ENCODE measurements around the gene SCGB2A2.

Gene SCGB2A2

DNA sequence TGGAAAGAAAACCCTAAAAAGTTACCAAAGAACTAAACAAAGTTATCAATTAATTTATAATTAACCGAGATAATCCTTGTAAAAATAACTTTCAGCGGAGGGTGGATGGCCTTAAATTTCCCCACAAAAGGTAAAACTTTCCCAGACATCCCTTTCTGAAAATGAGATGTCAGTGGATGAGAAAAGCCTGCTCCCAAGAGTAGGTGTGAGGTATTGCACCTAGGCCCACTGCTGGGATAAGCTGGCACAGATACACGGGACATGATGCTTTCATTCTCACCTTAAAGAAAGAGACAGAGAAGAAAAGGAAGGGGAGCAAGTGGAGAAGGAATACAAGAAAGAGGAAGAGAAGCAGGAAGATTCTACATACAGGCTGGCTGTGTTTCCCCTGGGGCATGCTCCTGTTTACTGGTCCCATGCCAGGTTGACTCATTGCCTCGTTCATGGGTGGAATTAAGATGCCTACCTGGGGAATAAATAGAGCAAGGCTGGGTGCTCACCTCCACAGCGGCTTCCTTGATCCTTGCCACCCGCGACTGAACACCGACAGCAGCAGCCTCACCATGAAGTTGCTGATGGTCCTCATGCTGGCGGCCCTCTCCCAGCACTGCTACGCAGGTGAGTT is at the start of gene SCGB2A2:
TSS of gene SCGB2A2 (plus strand) at position 505 of the 625 bp plus-strand sequence. CDS start at position 564, 59 bp downstream.
- H3K4me3 ChIP-seq (ENCODE audit: low read depth, low read length), result no peak within 1 kb of the TSS
- DNase-seq (ENCODE audit: low read depth), result peak; percentile 18
- TF ChIP-seq CTCF (IDR thresholded peaks at IDR 0.05; ENCODE audit: control insufficient read depth, extremely low read depth, insufficient read depth), result peak; percentile 68

DNA sequence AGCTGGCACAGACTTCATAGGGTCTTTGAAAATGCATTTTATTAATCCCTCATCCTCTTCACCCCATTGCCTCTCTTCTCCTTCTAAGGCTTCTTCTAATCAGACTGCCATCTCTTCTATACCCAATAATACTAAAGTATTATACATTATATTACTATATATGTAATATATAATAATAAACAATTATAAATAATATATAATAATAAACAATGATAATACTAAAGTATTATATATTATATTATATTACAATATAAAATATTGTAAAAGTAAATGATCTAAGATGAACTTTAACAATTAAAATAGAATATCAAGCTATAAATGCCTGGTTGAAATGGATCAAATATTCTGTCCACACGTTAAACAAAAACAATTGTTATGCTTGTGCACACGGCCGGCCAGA is 48.5 kb upstream of the SCGB2A2 start:
- TF ChIP-seq CTCF (IDR thresholded peaks at IDR 0.05; ENCODE audit: control insufficient read depth, extremely low read depth, insufficient read depth), result no peak

DNA sequence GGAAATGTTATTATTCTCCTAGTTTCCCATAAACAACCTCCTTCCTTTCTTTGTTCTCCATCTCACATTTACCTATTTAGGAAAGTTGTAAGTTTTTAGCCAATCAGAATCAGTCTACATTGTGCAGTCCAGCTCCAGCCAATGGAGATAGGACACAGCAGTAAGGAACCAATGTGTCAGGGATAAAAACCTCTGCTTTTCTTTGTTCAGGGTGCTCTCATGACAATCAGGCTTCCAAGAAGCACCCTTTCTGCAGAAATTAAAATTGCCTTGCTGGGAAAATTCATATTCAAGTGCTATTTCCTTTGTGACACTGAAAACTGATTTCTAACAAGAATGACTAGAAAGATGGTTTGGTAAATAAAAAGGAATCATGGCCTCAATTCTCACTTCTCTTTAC is 46.9 kb upstream of the SCGB2A2 start:
- no peak for TF ChIP-seq CTCF (IDR thresholded peaks at IDR 0.05; ENCODE audit: control insufficient read depth, extremely low read depth, insufficient read depth)
- no peak overlapping the region for H3K4me3 ChIP-seq (ENCODE audit: low read depth, low read length)
- DNase-seq (ENCODE audit: low read depth), result no peak

More for the DNA sequence above, 48.5 kb upstream of the SCGB2A2 start:
- DNase-seq (ENCODE audit: low read depth), result no peak
- no peak overlapping the region for H3K4me3 ChIP-seq (ENCODE audit: low read depth, low read length)

GRCh38 chr11:62233730-62234129 is 36.2 kb upstream of the SCGB2A2 start:
- no peak overlapping the region for H3K4me3 ChIP-seq (ENCODE audit: low read depth, low read length)
- TF ChIP-seq CTCF (IDR thresholded peaks at IDR 0.05; ENCODE audit: control insufficient read depth, extremely low read depth, insufficient read depth), result peak; percentile 53
- DNase-seq (ENCODE audit: low read depth), result no peak

DNA sequence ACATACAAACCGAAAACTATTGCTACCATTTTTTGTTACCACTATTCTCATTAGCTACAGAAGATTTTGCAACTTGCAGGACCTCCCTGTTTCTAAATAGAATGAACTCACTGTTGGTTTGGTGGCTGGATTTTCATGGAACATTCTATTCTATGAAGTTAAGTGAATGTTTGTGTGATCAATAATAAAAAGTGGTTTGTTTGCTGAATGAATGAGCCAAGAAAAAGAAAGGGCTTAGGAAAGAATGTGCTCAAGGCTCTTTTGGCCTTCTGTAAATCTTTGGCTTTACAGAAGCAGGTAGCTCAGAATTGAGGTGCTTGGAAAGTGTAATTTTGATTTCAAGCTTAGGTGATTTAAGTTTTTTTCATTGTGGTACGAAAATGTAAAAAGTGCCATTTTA is 33.8 kb upstream of the SCGB2A2 start:
- TF ChIP-seq CTCF (IDR thresholded peaks at IDR 0.05; ENCODE audit: control insufficient read depth, extremely low read depth, insufficient read depth), result no peak
- DNase-seq (ENCODE audit: low read depth), result peak; percentile 31
- H3K4me3 ChIP-seq (ENCODE audit: low read depth, low read length), result no peak overlapping the region

GRCh38 chr11:62237499-62237898 is 32.5 kb upstream of the SCGB2A2 start:
- TF ChIP-seq CTCF (IDR thresholded peaks at IDR 0.05; ENCODE audit: control insufficient read depth, extremely low read depth, insufficient read depth), result no peak
- no peak overlapping the region for H3K4me3 ChIP-seq (ENCODE audit: low read depth, low read length)
- DNase-seq (ENCODE audit: low read depth), result no peak

DNA sequence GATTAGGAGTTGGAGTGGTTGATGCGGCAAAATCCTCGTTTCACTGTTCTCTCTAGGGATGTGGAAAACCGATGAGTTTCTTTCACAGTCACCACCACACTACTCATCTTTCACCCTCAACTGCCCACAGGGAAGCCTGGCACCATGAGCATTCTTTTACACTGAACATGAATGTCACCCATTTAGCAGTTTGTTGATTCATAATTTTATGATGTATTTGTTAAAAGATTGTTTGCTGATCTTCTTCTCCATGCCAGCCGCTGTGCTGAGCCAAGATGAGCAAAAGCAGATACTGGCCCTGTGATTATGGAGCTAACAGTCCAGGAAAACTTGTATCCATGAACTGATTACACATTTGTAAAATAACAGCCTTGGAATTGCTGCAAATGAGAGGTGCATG is 31.8 kb upstream of the SCGB2A2 start:
- TF ChIP-seq CTCF (IDR thresholded peaks at IDR 0.05; ENCODE audit: control insufficient read depth, extremely low read depth, insufficient read depth), result no peak
- peak; percentile 80 for DNase-seq (ENCODE audit: low read depth)
- H3K4me3 ChIP-seq (ENCODE audit: low read depth, low read length), result no peak overlapping the region

Data from LNCaP clone FGC (cell line).